HEK293 (cell line): ENCODE data around the gene CPT1A.
A peak's percentile ranks its signal among the peaks of the same experiment; 100 is the strongest.

ENCODE experiments used
- CTCF ChIA-PET: fragments of 350-600 bp; formaldehyde crosslinking; extraction: SDS; loops from one replicate; lab custom pipeline; 2021; ENCODE audit warnings: antibody characterized with exemption; lab: Yijun Ruan, JAX
- POLR2A ChIA-PET: fragments of 300-600 bp; formaldehyde crosslinking; extraction: SDS; loops from one replicate; lab custom pipeline; 2020; ENCODE audit warnings: antibody characterized with exemption, inconsistent platforms; lab: Yijun Ruan, JAX
- H3K27ac ChIP-seq: fragments of 200-500 bp; sonication (Bioruptor generic); 2 replicates; pipeline ENCODE4 v1.5.1; 2014; ENCODE audit warnings: low read depth, low read length, control low read depth, inconsistent platforms; ENCODE audit errors: extremely low read depth
- H3K36me3 ChIP-seq, 2 experiments: fragments of 200-500 bp in 1 of 2; sonication (Bioruptor generic) in 1 of 2; 1 replicate in 1 of 2; 2 replicates in 1 of 2; pipeline ENCODE4 v1.5.1; 2014 to 2017; ENCODE audit warnings: inconsistent platforms in 2 of 2, low read length in 2 of 2; ENCODE audit not compliant: control insufficient read depth in 2 of 2, insufficient read depth in 1 of 2
- H3K4me1 ChIP-seq: fragments of 200-500 bp; sonication (Bioruptor generic); 2 replicates; pipeline ENCODE4 v1.5.1; 2014; ENCODE audit warnings: mild to moderate bottlenecking, low read length, inconsistent platforms; ENCODE audit not compliant: control insufficient read depth, insufficient read depth
- H3K4me3 ChIP-seq: 2 replicates; pipeline ENCODE4 v1.5.1; 2011; ENCODE audit warnings: low read depth, mild to moderate bottlenecking, control low read depth, low read length, moderate library complexity
- H3K9me3 ChIP-seq: fragments of 200-500 bp; sonication (Bioruptor generic); 2 replicates; pipeline ENCODE4 v1.5.1; 2014; ENCODE audit warnings: low read depth, low read length, inconsistent platforms; ENCODE audit not compliant: control insufficient read depth, insufficient read depth
- TCF7L2 ChIP-seq: IDR thresholded peaks from 2 replicates; pipeline ENCODE4 v1.6.1; 2011; ENCODE audit warnings: low read depth, mild to moderate bottlenecking, inconsistent platforms, low read length, moderate library complexity, borderline replicate concordance
- YY2 ChIP-seq: fragments of 450-650 bp; formaldehyde crosslinking; IDR thresholded peaks from 2 replicates; pipeline ENCODE4 v1.5.1; 2016; ENCODE audit warnings: missing biosample characterization, missing genetic modification characterization
- ZBTB7A ChIP-seq: fragments of 450-650 bp; formaldehyde crosslinking; IDR thresholded peaks from 2 replicates; pipeline ENCODE4 v1.5.1; 2016; ENCODE audit warnings: low read depth, missing biosample characterization, missing genetic modification characterization
- ZFP3 ChIP-seq: fragments of 450-650 bp; formaldehyde crosslinking; IDR thresholded peaks from 2 replicates; pipeline ENCODE4 v1.5.1; 2016; ENCODE audit warnings: low read depth, missing biosample characterization, missing genetic modification characterization
- ZNF114 ChIP-seq: fragments of 450-650 bp; formaldehyde crosslinking; IDR thresholded peaks from 2 replicates; pipeline ENCODE4 v1.5.0; 2017; ENCODE audit warnings: missing biosample characterization, missing genetic modification characterization
- ZNF335 ChIP-seq: fragments of 450-650 bp; formaldehyde crosslinking; conservative IDR thresholded peaks from 2 replicates; pipeline ENCODE4 v1.5.1; 2016; ENCODE audit warnings: missing biosample characterization, missing genetic modification characterization
- ZNF433 ChIP-seq: fragments of 450-650 bp; formaldehyde crosslinking; IDR thresholded peaks from 2 replicates; pipeline ENCODE4 v1.5.1; 2016; ENCODE audit warnings: missing biosample characterization, missing genetic modification characterization, low read depth
- ZNF473 ChIP-seq: fragments of 450-650 bp; formaldehyde crosslinking; IDR thresholded peaks from 2 replicates; pipeline ENCODE4 v1.5.1; 2017; ENCODE audit warnings: missing biosample characterization, missing genetic modification characterization
- ZNF521 ChIP-seq: fragments of 450-650 bp; formaldehyde crosslinking; IDR thresholded peaks from 2 replicates; pipeline ENCODE4 v1.5.1; 2017; ENCODE audit warnings: missing biosample characterization, mild to moderate bottlenecking, missing genetic modification characterization
- TF ChIP-seq, protein P1 (sequence below): fragments of 450-650 bp; formaldehyde crosslinking; IDR thresholded peaks from 2 replicates; pipeline ENCODE4 v1.5.1; 2016; ENCODE audit warnings: missing biosample characterization, missing genetic modification characterization
- TF ChIP-seq, protein P2 (sequence below): fragments of 450-650 bp; formaldehyde crosslinking; IDR thresholded peaks from 2 replicates; pipeline ENCODE4 v1.5.1; 2017; ENCODE audit warnings: missing biosample characterization, missing genetic modification characterization
- TF ChIP-seq, protein P3 (sequence below): fragments of 450-650 bp; formaldehyde crosslinking; IDR thresholded peaks from 2 replicates; pipeline ENCODE4 v1.5.1; 2016; ENCODE audit warnings: missing biosample characterization, missing genetic modification characterization, borderline replicate concordance
- TF ChIP-seq, protein P4 (sequence below): fragments of 450-650 bp; formaldehyde crosslinking; IDR thresholded peaks from 2 replicates; pipeline ENCODE4 v1.5.1; 2016; ENCODE audit warnings: missing biosample characterization, missing genetic modification characterization

CPT1A gene

DNA sequence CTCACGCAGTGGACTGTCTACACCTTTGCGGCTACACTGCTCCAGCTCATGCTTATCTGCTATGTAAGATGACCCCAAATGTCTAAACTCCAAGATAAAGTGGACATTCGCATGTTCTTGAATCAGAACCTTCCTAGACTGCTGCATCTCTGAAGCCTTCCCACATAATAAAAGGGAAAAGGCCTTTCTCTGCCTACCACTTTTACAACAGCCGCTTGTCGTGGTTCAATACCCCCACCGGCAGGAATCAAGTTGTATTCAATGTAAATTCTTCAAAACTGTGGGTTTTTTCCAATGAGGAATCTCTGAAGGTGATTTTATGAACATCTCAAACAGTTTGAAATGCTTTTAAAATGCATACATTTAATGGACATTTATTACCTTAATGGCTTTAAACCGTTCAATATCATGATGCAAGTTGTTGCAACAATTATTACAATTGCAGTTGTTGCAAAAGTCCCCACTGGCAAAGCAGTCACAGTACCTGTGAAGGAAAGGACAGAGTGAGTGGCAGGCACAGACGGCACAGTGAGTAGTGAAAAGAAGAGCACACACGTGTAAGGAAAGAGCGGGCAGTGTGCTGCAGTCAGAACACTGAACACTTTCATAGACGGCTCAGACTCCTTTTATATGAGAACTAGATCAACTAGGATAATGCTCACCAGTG is 126.1 kb downstream of the CPT1A start:
- TF ChIP-seq ZFP3 (tag by site-specific recombination) (no peak), TCF7L2 (no peak)
- TF ChIP-seq, all 188 proteins: peak for 0
- Histone ChIP-seq H3K9me3 (no peaks in the 10 kb centered on the region), H3K4me1 (no peaks in the 10 kb centered on the region), H3K36me3 (no peaks in the 10 kb centered on the region), H3K27ac (no peak overlapping the region), H3K4me3 (no peak overlapping the region)
- CTCF ChIA-PET = no interaction called here
- POLR2A ChIA-PET = no interaction called here

DNA sequence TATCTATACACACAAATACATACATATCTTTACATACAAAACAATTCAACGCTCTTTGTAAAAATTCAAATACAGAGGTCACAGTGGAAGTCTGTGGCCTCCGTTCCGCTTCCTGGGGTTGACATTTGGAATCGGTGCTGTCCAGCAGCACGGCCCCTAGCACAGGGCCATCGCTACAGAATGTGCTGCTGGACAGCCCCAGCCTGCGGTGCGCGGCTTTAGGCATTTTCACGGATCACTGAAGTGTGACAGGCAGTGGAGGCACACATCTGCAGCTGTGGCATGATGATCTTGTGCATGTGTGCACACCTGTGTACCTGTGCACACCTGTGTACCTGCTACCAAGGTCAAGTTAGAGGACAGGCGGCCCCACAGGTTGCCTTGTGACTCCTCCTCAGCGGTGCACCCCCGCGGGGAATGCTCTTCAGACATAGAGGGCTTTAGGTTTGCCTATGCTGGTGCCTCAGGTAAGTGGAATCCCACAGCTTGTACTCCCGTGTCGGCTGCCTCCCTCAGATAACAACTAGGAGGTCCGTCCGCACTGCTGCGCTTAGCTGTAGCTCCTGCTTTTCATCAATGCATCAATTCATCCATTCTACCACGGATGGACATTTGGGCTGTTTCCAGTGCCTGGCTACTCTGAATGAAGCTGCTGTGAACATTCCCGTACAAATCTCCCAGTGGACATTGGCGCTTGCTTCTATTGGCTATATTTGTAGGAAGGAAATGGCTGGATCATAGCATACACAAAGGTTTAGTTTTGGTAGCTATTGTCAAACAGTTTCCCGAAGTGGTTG is 127.5 kb downstream of the CPT1A start:
- H3K27ac ChIP-seq = no peak overlapping the region
- H3K9me3 ChIP-seq = no peaks in the 10 kb centered on the region
- CTCF ChIA-PET = interaction anchor here (0.6 kb wide), 1 partner anchor 200 kb away, joined by 3 read pairs; no protein-coding TSS in a partner anchor
- H3K4me1 ChIP-seq = no peaks in the 10 kb centered on the region
- H3K36me3 ChIP-seq = no peaks in the 10 kb centered on the region
- POLR2A ChIA-PET = no interaction called here
- TF ChIP-seq, protein P1, sequence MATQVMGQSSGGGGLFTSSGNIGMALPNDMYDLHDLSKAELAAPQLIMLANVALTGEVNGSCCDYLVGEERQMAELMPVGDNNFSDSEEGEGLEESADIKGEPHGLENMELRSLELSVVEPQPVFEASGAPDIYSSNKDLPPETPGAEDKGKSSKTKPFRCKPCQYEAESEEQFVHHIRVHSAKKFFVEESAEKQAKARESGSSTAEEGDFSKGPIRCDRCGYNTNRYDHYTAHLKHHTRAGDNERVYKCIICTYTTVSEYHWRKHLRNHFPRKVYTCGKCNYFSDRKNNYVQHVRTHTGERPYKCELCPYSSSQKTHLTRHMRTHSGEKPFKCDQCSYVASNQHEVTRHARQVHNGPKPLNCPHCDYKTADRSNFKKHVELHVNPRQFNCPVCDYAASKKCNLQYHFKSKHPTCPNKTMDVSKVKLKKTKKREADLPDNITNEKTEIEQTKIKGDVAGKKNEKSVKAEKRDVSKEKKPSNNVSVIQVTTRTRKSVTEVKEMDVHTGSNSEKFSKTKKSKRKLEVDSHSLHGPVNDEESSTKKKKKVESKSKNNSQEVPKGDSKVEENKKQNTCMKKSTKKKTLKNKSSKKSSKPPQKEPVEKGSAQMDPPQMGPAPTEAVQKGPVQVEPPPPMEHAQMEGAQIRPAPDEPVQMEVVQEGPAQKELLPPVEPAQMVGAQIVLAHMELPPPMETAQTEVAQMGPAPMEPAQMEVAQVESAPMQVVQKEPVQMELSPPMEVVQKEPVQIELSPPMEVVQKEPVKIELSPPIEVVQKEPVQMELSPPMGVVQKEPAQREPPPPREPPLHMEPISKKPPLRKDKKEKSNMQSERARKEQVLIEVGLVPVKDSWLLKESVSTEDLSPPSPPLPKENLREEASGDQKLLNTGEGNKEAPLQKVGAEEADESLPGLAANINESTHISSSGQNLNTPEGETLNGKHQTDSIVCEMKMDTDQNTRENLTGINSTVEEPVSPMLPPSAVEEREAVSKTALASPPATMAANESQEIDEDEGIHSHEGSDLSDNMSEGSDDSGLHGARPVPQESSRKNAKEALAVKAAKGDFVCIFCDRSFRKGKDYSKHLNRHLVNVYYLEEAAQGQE = peak; percentile 66
- no peak for TF ChIP-seq TCF7L2
- TF ChIP-seq, all 188 proteins: peak for 1
- no peak overlapping the region for H3K4me3 ChIP-seq

DNA sequence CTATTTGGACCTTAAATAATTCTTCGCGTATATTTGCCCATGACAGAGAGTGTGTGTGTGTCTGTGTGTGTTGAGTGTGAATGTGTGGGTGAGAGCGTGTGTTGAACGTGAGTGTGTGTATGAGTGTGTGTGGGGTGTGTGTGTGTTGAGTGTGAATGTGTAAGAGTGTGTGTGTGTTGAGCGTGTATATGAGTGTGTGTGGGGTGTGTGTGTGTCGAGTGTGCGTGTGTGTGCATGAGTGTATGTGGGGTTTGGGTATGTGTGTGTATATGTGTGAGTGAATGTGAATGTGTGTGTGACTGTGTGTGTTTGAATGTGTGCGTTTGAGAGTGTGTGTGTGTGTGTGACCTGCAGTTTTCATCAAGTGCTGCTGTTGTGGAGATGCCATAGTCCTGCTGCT is 130.6 kb downstream of the CPT1A start:
- TF ChIP-seq ZNF521 (tag by site-specific recombination) = 0 out of 2 replicates have a peak, but pooled peaks have one; percentile 32
- 0 out of 2 replicates have a peak, but pooled peaks have one; percentile 52 for TF ChIP-seq ZNF473 (tag by site-specific recombination)
- TF ChIP-seq, protein P2, sequence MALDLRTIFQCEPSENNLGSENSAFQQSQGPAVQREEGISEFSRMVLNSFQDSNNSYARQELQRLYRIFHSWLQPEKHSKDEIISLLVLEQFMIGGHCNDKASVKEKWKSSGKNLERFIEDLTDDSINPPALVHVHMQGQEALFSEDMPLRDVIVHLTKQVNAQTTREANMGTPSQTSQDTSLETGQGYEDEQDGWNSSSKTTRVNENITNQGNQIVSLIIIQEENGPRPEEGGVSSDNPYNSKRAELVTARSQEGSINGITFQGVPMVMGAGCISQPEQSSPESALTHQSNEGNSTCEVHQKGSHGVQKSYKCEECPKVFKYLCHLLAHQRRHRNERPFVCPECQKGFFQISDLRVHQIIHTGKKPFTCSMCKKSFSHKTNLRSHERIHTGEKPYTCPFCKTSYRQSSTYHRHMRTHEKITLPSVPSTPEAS (tag by site-specific recombination) = peak; percentile 92
- TF ChIP-seq YY2 (tag by site-specific recombination) = 0 out of 2 replicates have a peak, but pooled peaks have one; percentile 15
- no peak for TF ChIP-seq ZNF335
- 0 out of 2 replicates have a peak, but pooled peaks have one; percentile 40 for TF ChIP-seq ZNF114 (tag by site-specific recombination)
- TF ChIP-seq, all 188 proteins: peak for 5
- CTCF ChIA-PET = no interaction called here
- Histone ChIP-seq H3K27ac (no peak overlapping the region), H3K4me3 (no peak overlapping the region), H3K4me1 (no peaks in the 10 kb centered on the region), H3K9me3 (no peaks in the 10 kb centered on the region), H3K36me3 (no peaks in the 10 kb centered on the region)
- POLR2A ChIA-PET = no interaction called here

DNA sequence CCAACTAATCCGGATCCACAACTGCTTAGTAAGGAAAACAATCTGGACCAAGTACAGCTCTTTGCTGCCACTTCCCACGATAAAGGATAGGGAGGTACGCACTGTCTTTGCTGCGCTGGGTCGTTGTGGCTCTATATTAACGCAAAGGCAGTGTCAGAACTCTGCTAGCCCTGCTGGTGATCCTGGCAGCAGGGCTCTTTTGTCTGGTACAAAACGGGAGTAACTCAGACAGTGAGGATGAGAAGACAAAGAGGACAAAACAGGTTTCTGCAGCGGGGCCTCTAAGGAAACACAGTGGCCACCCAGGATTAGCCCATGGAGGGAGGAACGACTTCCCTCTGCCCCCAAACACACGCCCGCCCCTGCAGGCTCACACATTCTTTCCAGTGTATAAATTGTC is 131.3 kb downstream of the CPT1A start:
- ChIA-PET POLR2A (no interaction called here), CTCF (no interaction called here)
- Histone ChIP-seq H3K4me1 (no peaks in the 10 kb centered on the region), H3K9me3 (no peaks in the 10 kb centered on the region), H3K27ac (no peak overlapping the region), H3K4me3 (no peak overlapping the region), H3K36me3 (no peaks in the 10 kb centered on the region)
- TF ChIP-seq ZNF433 (tag by site-specific recombination) (no peak), ZBTB7A (tag by site-specific recombination) (no peak)
- TF ChIP-seq, protein P3, sequence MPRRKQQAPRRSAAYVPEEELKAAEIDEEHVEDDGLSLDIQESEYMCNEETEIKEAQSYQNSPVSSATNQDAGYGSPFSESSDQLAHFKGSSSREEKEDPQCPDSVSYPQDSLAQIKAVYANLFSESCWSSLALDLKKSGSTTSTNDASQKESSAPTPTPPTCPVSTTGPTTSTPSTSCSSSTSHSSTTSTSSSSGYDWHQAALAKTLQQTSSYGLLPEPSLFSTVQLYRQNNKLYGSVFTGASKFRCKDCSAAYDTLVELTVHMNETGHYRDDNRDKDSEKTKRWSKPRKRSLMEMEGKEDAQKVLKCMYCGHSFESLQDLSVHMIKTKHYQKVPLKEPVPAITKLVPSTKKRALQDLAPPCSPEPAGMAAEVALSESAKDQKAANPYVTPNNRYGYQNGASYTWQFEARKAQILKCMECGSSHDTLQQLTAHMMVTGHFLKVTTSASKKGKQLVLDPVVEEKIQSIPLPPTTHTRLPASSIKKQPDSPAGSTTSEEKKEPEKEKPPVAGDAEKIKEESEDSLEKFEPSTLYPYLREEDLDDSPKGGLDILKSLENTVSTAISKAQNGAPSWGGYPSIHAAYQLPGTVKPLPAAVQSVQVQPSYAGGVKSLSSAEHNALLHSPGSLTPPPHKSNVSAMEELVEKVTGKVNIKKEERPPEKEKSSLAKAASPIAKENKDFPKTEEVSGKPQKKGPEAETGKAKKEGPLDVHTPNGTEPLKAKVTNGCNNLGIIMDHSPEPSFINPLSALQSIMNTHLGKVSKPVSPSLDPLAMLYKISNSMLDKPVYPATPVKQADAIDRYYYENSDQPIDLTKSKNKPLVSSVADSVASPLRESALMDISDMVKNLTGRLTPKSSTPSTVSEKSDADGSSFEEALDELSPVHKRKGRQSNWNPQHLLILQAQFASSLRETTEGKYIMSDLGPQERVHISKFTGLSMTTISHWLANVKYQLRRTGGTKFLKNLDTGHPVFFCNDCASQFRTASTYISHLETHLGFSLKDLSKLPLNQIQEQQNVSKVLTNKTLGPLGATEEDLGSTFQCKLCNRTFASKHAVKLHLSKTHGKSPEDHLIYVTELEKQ (tag by site-specific recombination) = no peak
- TF ChIP-seq, protein P4, sequence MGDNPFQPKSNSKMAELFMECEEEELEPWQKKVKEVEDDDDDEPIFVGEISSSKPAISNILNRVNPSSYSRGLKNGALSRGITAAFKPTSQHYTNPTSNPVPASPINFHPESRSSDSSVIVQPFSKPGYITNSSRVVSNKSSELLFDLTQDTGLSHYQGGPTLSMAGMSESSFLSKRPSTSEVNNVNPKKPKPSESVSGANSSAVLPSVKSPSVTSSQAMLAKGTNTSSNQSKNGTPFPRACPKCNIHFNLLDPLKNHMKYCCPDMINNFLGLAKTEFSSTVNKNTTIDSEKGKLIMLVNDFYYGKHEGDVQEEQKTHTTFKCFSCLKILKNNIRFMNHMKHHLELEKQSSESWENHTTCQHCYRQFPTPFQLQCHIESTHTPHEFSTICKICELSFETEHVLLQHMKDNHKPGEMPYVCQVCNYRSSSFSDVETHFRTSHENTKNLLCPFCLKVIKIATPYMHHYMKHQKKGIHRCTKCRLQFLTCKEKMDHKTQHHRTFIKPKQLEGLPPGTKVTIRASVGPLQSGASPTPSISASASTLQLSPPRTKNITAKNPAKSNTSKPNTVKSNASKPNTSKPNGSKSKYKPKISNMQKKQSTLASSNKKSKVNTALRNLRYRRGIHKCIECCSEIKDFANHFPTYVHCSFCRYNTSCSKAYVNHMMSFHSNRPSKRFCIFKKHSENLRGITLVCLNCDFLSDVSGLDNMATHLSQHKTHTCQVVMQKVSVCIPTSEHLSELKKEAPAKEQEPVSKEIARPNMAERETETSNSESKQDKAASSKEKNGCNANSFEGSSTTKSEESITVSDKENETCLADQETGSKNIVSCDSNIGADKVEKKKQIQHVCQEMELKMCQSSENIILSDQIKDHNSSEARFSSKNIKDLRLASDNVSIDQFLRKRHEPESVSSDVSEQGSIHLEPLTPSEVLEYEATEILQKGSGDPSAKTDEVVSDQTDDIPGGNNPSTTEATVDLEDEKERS = no peak
